Neutrophil (primary cell): ENCODE data around the gene MAN2B2.

Experiments
- H3K27ac ChIP-seq: fragments of 200-600 bp; sonication (generic); 2 replicates; pipeline ENCODE4 v1.5.1; 2016; ENCODE audit warnings: mild to moderate bottlenecking, moderate library complexity
- H3K27me3 ChIP-seq: fragments of 200-600 bp; sonication (generic); 2 replicates; pipeline ENCODE4 v1.6.0; 2016; ENCODE audit warnings: mild to moderate bottlenecking
- H3K36me3 ChIP-seq: fragments of 200-600 bp; sonication (generic); 2 replicates; pipeline ENCODE4 v1.5.1; 2017
- H3K4me1 ChIP-seq, 2 experiments: fragments of 200-600 bp in 1 of 2; sonication (generic) in 1 of 2; 1 replicate in 1 of 2; 2 replicates in 1 of 2; pipeline versions ENCODE4 v1.5.1 to v1.6.1; 2013 to 2016; ENCODE audit warnings: low read depth in 1 of 2, low read length in 1 of 2, mild to moderate bottlenecking in 1 of 2, moderate library complexity in 1 of 2; ENCODE audit not compliant: control insufficient read depth in 1 of 2, insufficient read depth in 1 of 2
- H3K4me3 ChIP-seq, 2 experiments: fragments of 200-600 bp in 1 of 2; sonication (generic) in 1 of 2; 1 replicate in 1 of 2; 2 replicates in 1 of 2; pipeline ENCODE4 v1.5.1; 2013 to 2016; ENCODE audit warnings: low read depth in 1 of 2, low read length in 1 of 2, mild to moderate bottlenecking in 1 of 2, moderate library complexity in 1 of 2
- H3K9me3 ChIP-seq: fragments of 200-600 bp; sonication (generic); 2 replicates; pipeline ENCODE4 v1.5.1; 2016
- TF ChIP-seq, protein P1 (sequence below): fragments of 200-600 bp; sonication (generic); IDR thresholded peaks from 2 replicates; pipeline ENCODE4 v1.5.1; 2016; ENCODE audit warnings: antibody characterized with exemption

MAN2B2 gene

DNA sequence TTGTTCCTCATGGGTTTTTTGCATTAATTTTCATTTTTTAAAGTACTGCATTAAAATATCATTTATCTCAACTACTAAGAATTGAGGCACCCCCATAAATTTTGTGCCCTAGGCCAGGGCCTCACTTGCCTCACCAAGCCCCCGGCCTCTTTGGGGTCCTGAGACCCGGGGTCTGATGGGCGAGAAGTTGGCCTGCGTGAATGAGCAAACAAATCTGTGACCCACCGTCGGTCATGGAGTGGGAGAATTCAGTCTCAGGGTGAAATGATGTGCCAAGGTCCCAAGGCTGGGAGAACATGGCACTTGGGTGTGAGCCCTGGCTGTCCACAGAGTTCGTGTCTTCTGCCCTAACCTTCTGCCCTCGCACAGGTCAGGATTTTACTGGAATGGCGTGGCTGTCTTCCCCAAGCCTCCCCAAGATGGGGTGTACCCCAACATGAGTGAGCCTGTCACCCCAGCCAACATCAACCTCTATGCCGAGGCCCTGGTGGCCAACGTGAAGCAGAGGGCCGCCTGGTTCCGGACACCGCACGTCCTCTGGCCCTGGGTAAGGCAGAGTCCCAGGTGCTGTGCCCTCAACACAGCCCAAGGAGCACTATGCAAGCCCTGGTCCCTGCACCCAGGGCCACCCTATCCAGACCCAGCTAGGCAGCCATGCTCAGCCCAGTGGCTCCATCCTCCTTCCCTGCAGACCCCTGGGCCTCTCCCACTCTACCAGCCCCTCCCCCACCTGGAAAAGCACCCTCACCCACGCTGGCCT is 18.0 kb downstream of the MAN2B2 start:
- no peak overlapping the region for H3K4me3 ChIP-seq
- no peaks in the 10 kb centered on the region for H3K27me3 ChIP-seq
- H3K36me3 ChIP-seq = peaks cover 100% of the 10 kb centered on the region
- TF ChIP-seq, protein P1, sequence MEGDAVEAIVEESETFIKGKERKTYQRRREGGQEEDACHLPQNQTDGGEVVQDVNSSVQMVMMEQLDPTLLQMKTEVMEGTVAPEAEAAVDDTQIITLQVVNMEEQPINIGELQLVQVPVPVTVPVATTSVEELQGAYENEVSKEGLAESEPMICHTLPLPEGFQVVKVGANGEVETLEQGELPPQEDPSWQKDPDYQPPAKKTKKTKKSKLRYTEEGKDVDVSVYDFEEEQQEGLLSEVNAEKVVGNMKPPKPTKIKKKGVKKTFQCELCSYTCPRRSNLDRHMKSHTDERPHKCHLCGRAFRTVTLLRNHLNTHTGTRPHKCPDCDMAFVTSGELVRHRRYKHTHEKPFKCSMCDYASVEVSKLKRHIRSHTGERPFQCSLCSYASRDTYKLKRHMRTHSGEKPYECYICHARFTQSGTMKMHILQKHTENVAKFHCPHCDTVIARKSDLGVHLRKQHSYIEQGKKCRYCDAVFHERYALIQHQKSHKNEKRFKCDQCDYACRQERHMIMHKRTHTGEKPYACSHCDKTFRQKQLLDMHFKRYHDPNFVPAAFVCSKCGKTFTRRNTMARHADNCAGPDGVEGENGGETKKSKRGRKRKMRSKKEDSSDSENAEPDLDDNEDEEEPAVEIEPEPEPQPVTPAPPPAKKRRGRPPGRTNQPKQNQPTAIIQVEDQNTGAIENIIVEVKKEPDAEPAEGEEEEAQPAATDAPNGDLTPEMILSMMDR = no peak
- no peak overlapping the region for H3K27ac ChIP-seq
- no peaks in the 10 kb centered on the region for H3K4me1 ChIP-seq
- no peaks in the 10 kb centered on the region for H3K9me3 ChIP-seq

DNA sequence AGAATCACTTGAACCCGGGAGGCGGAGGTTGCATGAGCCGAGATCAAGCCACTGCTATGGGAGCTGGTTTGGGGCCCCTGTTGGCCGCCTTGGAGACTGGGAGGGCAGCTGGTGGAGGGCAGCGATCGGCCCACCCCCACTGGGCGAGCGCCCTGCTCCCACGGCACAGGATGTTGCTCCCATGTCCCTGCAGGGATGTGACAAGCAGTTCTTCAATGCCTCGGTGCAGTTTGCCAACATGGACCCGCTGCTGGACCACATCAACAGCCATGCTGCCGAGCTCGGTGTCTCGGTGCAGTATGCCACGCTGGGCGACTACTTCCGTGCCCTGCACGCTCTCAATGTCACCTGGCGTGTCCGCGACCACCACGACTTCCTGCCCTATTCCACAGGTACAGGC is 19.4 kb downstream of the MAN2B2 start:
- H3K36me3 ChIP-seq = peaks cover 100% of the 10 kb centered on the region
- TF ChIP-seq, protein P1 = no peak
- H3K27ac ChIP-seq = no peak overlapping the region
- no peaks in the 10 kb centered on the region for H3K27me3 ChIP-seq
- H3K9me3 ChIP-seq = no peaks in the 10 kb centered on the region
- H3K4me3 ChIP-seq = no peak overlapping the region
- H3K4me1 ChIP-seq = no peaks in the 10 kb centered on the region

DNA sequence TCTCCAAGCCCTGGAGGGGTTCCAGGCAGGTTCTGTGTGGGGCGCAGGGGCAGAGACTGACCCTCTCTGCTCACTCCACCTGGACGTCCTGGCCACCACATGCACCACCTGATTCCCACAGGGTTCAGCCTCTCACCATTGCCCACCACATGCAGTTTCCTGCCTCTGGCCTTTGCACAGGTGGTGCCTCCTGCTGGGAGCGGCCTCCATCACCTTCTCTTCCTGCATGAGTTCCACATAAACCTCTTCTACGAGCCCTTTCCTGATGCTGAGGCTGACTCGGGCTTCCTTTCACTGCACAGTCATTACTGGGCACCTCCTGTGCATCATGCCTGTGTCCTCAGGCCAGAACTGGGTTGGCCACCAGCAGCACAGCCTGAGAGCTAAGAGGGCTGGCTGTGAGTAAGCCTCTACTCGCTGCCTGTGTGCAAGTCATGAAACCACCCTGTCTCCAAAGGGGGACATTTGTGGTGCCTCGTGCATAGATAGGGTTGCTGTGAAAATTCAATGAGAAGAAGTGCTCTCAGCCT is 19.9 kb downstream of the MAN2B2 start:
- H3K4me1 ChIP-seq = no peaks in the 10 kb centered on the region
- H3K9me3 ChIP-seq = no peaks in the 10 kb centered on the region
- H3K27ac ChIP-seq = no peak overlapping the region
- peaks cover 99% of the 10 kb centered on the region for H3K36me3 ChIP-seq
- TF ChIP-seq, protein P1 = no peak
- no peak overlapping the region for H3K4me3 ChIP-seq
- H3K27me3 ChIP-seq = no peaks in the 10 kb centered on the region

DNA sequence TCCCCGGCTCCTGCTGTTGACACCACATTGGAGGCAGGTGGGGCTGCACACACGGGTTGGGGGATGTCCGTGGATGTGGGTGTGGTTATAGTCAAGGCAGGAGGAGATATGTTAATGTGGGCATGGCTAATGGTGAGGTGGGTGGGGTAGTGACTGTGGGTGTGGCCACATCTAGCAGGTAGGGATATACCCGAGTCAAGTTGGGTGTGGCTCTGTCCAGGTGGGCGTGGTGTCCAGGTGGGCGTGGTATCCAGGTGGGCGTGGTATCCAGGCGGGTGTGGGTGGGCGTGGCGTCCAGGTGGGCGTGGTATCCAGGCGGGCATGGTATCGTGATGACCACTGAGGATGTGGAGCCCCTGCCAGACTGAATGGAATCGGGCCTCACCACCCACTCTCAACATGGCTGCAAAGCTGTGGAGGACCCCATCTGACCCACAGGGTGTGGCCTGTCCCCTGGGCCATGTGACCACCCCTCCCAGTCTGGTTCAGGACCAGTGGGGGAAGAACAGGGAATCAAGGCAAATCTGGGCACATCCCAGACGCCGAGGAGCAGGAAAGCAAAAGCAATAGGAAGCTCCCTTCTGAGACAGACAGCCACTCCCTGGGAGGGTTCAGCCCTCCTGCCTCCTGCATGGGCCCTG is 21.0 kb downstream of the MAN2B2 start:
- Histone ChIP-seq H3K27ac (no peak overlapping the region), H3K9me3 (no peaks in the 10 kb centered on the region), H3K27me3 (no peaks in the 10 kb centered on the region), H3K4me1 (no peaks in the 10 kb centered on the region), H3K36me3 (peaks cover 99% of the 10 kb centered on the region), H3K4me3 (no peak overlapping the region)
- TF ChIP-seq, protein P1 = no peak

DNA sequence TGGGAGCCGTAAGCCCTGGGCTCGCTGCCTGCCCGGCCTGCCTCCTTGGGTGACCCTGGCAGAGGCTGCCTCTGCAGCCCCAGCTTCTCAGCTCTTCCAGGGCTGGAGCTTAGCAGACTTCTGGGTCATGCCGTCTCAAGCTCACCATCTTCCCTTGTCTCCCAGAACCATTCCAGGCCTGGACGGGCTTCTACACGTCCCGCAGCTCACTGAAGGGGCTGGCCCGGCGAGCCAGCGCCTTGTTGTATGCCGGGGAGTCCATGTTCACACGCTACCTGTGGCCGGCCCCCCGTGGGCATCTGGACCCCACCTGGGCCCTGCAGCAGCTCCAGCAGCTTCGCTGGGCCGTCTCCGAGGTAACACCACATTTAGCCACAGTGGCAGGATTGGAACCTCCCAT is 22.0 kb downstream of the MAN2B2 start:
- no peaks in the 10 kb centered on the region for H3K27me3 ChIP-seq
- TF ChIP-seq, protein P1 = no peak

More for the DNA sequence above, 22.0 kb downstream of the MAN2B2 start:
- H3K27ac ChIP-seq = no peak overlapping the region
- H3K36me3 ChIP-seq = peaks cover 99% of the 10 kb centered on the region
- H3K4me1 ChIP-seq = no peaks in the 10 kb centered on the region
- H3K4me3 ChIP-seq = no peak overlapping the region
- H3K9me3 ChIP-seq = no peaks in the 10 kb centered on the region
